NB4 (cell line): Measurements from ENCODE around the gene NDEL1.

Experiments used
- DNase-seq: peaks from one replicate; pipeline ENCODE4 v3.0.0; 2010; ENCODE audit warnings: low read depth
- H3K4me3 ChIP-seq: one replicate; pipeline ENCODE4 v1.5.1; 2011; ENCODE audit warnings: mild to moderate bottlenecking, low read depth, low read length, moderate library complexity
- CTCF ChIP-seq: IDR thresholded peaks from one replicate; pipeline ENCODE4 v1.5.1; 2012; ENCODE audit warnings: low read depth, low read length
- MAX ChIP-seq: IDR thresholded peaks from 2 replicates; pipeline ENCODE4 v1.6.1; 2011; ENCODE audit warnings: low read depth, low read length
- MYC ChIP-seq: IDR thresholded peaks from 2 replicates; pipeline ENCODE4 v1.6.1; 2011; ENCODE audit warnings: low read depth, low read length
- POLR2A ChIP-seq: IDR thresholded peaks from 2 replicates; pipeline ENCODE4 v1.6.1; 2011; ENCODE audit warnings: mild to moderate bottlenecking; ENCODE audit not compliant: insufficient read length; ENCODE audit errors: extremely low read depth

NDEL1 gene

GRCh38 chr17:8410883-8411238 lies 24.8 kb upstream of the NDEL1 start:
- no peak for DNase-seq
- no peak overlapping the region for H3K4me3 ChIP-seq
- TF ChIP-seq MYC (no peak), CTCF (no peak), POLR2A (no peak)

- no peak overlapping the region for H3K4me3 ChIP-seq
- no peak for TF ChIP-seq MAX
- TF ChIP-seq CTCF = no peak
- no peak for TF ChIP-seq POLR2A
- no peak for TF ChIP-seq MYC
- peak; percentile 20 for DNase-seq
These were observed 23.6 kb upstream of the NDEL1 start for GRCh38 chr17:8412089-8412488.

- no peak for TF ChIP-seq MYC
- TF ChIP-seq CTCF = no peak
- TF ChIP-seq POLR2A = no peak
- TF ChIP-seq MAX = no peak
- H3K4me3 ChIP-seq = no peak overlapping the region
- no peak for DNase-seq
These were observed 22.4 kb upstream of the NDEL1 start for GRCh38 chr17:8413328-8413727.

GRCh38 chr17:8413938-8414337 lies 21.7 kb upstream of the NDEL1 start:
- H3K4me3 ChIP-seq = no peak overlapping the region
- DNase-seq = no peak
- TF ChIP-seq MYC = no peak
- TF ChIP-seq CTCF = no peak
- TF ChIP-seq MAX = no peak
- no peak for TF ChIP-seq POLR2A

- no peak overlapping the region for H3K4me3 ChIP-seq
- TF ChIP-seq MAX = no peak
- peak; percentile 51 for DNase-seq
These were observed 17.9 kb upstream of the NDEL1 start for GRCh38 chr17:8417806-8418205.

GRCh38 chr17:8418471-8418870 lies 17.2 kb upstream of the NDEL1 start:
- no peak for DNase-seq
- H3K4me3 ChIP-seq = no peak overlapping the region
- TF ChIP-seq CTCF (no peak), MYC (no peak), MAX (no peak), POLR2A (no peak)
